D341Med (cell line): ENCODE measurements around the gene CNTN5.

ENCODE experiments used
- DNase-seq: peaks from one replicate; pipeline ENCODE4 v3.0.0; 2012; ENCODE audit warnings: low spot score

The CNTN5 gene

GRCh38 chr11:99391245-99391644, 370.5 kb downstream of the CNTN5 start:
- DNase-seq: no peak

- DNase-seq: no peak
Measured at GRCh38 chr11:99406345-99406744, 385.6 kb downstream of the CNTN5 start.

- DNase-seq: no peak
Measured at GRCh38 chr11:99410636-99411035, 389.9 kb downstream of the CNTN5 start.

- no peak for DNase-seq
Measured at GRCh38 chr11:99418927-99419720, 398.4 kb downstream of the CNTN5 start.

DNA sequence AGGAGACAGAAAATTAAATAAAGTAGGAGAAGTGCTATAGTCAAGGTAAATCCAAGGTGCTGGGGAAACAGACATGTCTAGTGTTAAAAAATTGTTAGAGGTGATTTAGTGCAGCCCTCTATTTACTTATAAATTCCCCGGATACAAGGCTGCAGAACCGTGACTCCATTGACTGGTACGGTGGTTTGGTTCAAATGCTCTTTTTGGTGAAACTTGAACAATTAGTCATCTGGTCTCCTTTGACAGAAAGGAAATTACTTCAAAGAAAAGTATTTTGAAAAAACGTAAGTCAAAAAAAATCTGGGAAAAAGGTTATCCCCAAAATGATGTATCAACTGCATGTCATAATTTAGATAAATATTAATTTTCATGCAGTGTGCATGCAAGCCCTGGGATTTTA, 399.2 kb downstream of the CNTN5 start:
- DNase-seq: no peak

DNA sequence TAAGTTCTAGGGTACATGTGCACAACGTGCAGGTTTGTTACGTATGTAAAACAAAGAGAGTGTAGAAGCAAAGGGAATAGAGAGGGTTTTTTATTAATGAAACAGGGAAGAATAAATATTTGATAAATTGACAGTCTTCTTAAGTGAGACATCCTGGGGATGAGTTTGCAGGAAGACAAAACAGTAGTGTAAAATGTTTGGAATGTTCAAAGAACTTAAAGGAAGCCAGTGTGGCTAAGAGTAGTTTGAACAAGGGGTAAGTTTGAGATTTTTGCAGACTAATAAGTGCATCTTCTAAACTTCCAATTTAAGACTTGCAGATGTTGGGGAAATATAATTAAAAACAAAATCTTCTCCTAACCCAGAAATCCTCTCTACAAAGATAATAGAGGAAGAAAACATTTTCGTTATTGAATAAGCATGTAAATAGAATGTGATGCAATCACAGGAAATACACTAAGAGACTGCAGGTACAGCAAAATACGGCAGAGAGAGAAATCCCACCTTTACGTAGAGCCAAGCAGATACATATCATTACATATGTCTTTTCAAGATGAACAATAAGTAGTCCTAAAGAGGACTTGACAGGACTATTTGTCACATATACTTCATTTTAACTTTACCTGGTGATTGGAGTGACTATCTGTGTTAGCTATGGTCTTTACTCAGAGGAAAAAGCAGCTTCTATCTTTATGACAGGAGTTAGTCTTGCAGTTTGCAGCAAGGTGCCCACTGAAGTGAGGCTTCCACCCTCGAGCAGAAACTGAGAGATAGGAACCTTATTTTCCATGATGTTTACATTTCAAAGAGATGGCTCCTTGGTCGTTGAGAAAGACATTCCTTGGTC, 402.1 kb downstream of the CNTN5 start:
- no peak for DNase-seq

- DNase-seq: no peak
Measured at GRCh38 chr11:99423428-99423983, 402.8 kb downstream of the CNTN5 start.

GRCh38 chr11:99424313-99425084, 403.8 kb downstream of the CNTN5 start:
- DNase-seq: no peak

DNA sequence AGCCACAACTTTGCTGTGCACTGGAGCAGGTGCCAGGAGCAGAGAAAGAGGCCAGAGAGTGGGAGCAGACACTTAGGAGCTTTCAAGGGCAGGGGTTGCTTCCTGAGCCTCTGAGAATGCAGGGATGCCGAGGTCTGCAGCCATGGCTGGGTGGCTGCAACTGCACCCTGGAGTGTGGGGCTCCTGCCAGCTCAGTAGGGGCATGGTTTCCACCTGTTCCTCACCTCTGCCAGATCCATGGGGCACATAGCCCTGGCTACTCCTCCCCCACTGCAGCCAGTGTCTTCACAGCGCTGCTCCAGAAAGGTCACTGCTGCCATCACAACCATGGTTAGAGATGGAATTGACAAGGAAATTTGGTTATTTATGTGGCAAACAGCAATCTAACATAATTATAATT, 404.8 kb downstream of the CNTN5 start:
- no peak for DNase-seq

GRCh38 chr11:99432677-99433076, 411.9 kb downstream of the CNTN5 start:
- no peak for DNase-seq

DNA sequence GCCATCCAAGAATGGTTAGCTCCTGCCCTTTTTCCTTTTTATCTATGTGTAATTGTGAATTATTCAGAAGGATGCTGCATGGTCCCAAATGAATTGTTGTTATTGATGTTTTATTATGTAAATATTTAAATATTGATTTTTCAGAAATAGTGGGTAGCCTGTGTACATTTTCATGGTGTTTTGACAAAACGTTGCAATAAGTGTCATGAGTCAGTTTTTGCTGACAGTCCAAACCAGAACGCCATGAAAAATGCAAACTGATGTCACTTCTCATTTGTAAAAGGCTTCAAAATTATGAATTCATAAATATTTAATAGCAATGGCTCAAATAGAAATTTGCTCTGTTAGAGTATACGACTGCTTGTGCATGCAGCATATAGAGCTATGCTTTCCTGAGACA, 422.5 kb downstream of the CNTN5 start:
- no peak for DNase-seq

- DNase-seq: no peak
Measured at GRCh38 chr11:99446400-99446799, 425.7 kb downstream of the CNTN5 start.

DNA sequence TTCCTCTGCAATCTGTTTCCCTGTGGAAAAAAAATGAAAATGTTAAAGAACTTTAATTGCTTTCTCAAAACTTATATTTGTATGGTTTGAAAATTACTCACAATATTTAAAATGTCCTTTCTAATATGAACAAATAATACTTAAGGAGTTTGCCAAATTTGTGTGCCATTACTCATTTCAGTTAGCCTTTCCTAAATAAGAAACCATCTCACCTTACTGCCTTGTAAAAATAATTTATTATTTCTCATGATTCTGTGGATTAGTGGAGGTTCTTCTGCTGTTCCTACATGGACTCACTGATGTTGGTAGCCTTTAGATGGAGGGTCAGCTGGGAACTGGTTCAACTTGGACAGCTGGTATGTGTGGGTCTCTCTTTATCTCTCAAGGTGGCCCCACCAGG, 428.6 kb downstream of the CNTN5 start:
- DNase-seq: no peak

- no peak for DNase-seq
Measured at GRCh38 chr11:99452075-99452474, 431.3 kb downstream of the CNTN5 start.

DNA sequence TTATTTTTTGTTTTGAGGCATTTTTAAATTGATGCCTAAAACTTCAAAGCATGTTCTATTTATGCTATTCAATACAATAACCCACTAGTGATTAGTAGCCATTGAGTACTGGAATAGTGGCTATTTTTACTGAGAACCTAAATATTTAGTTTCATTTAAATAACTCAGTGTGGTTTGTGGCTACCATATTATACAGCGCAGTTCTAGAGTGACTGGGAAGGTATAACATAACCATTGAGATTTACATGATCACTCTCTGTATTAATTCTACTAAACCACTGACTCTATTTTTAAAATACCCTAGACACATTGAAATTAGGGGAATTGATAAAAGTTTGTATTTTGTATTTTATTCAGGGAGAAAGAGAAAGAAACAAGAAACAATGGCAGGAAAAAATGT, 441.2 kb downstream of the CNTN5 start:
- DNase-seq: no peak

DNA sequence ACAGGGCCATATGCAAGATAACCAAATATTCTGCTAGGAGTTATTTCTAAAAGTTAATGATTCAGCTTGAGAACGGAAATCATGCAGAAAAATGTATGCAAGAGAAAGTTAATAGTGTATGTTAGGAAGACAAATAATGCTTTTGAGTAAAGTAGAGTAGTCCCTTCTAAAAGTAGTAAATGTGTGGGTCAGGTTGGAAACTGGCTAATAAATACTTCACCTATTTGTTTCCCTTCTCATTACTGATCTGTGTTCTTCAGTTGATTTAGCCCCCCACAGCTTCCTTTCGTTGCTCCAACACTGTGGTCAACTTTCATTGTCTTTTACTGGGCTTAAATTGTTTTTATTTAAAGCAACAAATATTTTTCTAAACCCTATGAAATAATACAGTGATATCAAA, 444.2 kb downstream of the CNTN5 start:
- DNase-seq: no peak

DNA sequence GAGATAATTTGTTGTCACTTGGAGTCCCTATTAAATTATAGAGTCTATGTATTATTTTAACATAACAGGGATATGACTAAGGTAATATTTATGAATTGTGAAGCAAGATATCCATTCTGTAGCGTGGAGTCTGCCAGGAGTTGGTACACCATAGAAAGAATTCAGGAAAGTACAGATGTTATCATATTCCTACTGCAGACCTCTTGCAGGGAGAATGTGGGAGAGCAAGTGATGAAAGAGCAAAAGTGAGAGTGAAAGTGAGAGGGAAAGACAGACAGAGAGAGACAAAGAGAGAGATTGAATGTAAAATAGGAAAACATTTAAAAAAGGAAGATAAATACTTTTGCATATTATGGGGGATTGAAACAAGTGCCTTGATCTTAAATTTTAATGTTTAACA, 468.8 kb downstream of the CNTN5 start:
- no peak for DNase-seq

DNA sequence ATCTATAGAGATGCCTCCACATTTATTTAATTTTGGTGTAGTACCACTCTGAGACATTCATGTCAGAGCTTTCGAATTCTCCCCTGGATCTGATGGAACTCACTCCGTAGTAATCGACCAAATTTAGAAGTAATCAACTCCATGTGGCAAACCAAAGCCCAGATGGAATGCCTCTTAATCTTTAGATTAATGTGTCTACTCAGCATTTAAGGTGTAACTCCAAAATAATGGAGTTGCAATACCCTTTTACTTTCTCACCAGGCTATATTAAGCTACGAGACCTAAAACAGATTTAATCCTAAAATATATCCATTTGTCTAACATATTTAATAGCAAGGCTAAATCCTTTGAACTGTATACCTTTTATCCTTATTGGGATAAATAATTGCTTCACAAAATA, 473.3 kb downstream of the CNTN5 start:
- DNase-seq: no peak

- no peak for DNase-seq
Measured at GRCh38 chr11:99501655-99502054, 480.9 kb downstream of the CNTN5 start.

DNA sequence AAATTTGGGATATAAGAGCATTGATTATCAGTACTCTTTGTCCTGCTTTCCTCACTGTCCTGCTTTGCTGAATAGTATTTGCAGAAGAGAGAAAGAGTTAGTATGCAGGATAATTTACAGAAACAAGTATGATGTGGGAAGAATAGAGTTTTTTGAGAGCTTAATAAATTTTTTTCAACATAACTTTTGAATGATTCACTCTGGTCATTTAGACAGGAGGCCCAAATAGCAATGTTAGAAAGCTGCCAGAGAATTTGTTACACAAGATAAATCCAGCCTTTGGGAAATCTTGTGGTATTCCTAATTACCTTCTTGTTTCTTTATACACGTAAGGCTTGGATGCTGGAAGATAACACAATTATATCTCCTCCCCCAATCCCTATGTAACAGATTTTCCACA, 484.6 kb downstream of the CNTN5 start:
- no peak for DNase-seq

GRCh38 chr11:99505831-99506230, 485.1 kb downstream of the CNTN5 start:
- DNase-seq: no peak

- DNase-seq: no peak
Measured at GRCh38 chr11:99509863-99510262, 489.1 kb downstream of the CNTN5 start.
